Peyer's patch (tissue), 4 donors: Measurements from ENCODE around the gene ZMIZ2. TPM values are rescaled to one million over a fixed set of nuclear protein-coding genes. Genes with fewer than 3 reads are reported as not detected.

Source experiments
- DNase-seq, 3 donors: peaks; one replicate each; pipeline ENCODE4 v3.0.0-alpha.2; 2017 to 2019
- H3K27ac ChIP-seq, 4 donors: fragments of 200-600 bp; sonication (generic); one replicate each; pipeline ENCODE4 v1.5.1; 2016 to 2019
- H3K27me3 ChIP-seq, 2 donors: fragments of 200-600 bp; sonication (generic); one replicate each; pipeline ENCODE4 v1.5.1; 2019
- H3K36me3 ChIP-seq, 3 donors: fragments of 200-600 bp; sonication (generic); one replicate each; pipeline ENCODE4 v1.5.1; 2016 to 2019
- H3K4me1 ChIP-seq, 4 donors: fragments of 200-600 bp; sonication (generic); one replicate each; pipeline ENCODE4 v1.5.1; 2016 to 2019
- H3K4me3 ChIP-seq, 4 donors: fragments of 200-600 bp; sonication (generic); 1 replicate in 3 of 4; 2 replicates in 1 of 4; pipeline ENCODE4 v1.5.1; 2016 to 2019; ENCODE audit warnings: mild to moderate bottlenecking in 1 of 4
- H3K9me3 ChIP-seq, 4 donors: fragments of 200-600 bp; sonication (generic); one replicate each; pipeline ENCODE4 v1.5.1; 2016 to 2019; ENCODE audit warnings: mild to moderate bottlenecking in 1 of 4
- POLR2A ChIP-seq, 2 donors: fragments of 450-650 bp; IDR thresholded peaks; one replicate each; pipeline ENCODE4 v1.5.1; 2017; ENCODE audit warnings: antibody characterized with exemption in 2 of 2, mild to moderate bottlenecking in 2 of 2, moderate library complexity in 2 of 2
- total RNA-seq, 4 donors: library from RNA; depleted of rRNA; stranded (reverse); fragments of >200 nt; gene quantifications; one replicate each; pipeline ENCODE4 v1.1.0, GENCODE V29; 2016
- TF ChIP-seq, protein P1 (sequence below), 6 experiments: fragments of 450-650 bp in 4 of 6; fragments of 200-600 bp in 2 of 6; sonication (generic) in 1 of 6; IDR thresholded peaks; one replicate each; pipeline ENCODE4 v1.5.1; 2017 to 2019; ENCODE audit warnings: antibody characterized with exemption in 6 of 6, mild to moderate bottlenecking in 3 of 6, moderate library complexity in 1 of 6

ZMIZ2 gene
- total RNA-seq, 4 donors from 2014 or later: 34.9 to 150 (median 93.3) TPM

DNA sequence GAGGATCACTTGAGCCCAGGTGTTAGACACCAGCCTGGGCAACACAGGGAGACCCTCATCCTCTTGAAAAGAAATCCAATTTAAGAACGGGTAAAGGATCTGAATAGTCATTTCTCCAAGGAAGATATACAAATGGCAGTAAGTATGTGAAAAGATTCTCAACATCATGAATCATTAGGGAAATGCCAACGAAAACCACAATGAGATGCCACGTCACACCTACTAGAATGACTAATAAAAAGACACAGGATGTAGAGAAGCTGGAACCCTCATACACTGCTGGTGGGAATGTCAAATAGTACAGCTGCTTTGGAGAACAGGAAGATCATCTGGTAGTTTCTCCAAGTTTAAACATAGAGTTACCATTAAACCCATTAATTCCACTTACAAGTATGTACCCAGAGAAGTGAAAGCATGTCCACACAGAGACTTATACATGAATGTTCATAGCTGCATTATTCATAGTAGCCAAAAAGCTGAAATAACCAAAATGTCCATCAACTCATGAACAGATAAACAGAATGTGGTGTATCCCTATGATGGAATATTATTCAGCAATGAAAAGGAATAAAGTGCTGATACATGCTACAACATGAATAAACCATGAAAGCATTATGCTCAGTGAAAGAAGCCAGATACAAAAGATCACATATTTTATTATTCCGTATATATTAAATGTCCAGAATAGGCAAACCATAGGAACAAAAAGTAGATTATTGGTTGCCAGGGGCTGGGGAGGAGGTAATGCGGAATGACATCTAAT, 13.1 kb upstream of the ZMIZ2 start:
- TF ChIP-seq POLR2A (IDR thresholded peaks at IDR 0.05): no peak
- TF ChIP-seq, protein P1, sequence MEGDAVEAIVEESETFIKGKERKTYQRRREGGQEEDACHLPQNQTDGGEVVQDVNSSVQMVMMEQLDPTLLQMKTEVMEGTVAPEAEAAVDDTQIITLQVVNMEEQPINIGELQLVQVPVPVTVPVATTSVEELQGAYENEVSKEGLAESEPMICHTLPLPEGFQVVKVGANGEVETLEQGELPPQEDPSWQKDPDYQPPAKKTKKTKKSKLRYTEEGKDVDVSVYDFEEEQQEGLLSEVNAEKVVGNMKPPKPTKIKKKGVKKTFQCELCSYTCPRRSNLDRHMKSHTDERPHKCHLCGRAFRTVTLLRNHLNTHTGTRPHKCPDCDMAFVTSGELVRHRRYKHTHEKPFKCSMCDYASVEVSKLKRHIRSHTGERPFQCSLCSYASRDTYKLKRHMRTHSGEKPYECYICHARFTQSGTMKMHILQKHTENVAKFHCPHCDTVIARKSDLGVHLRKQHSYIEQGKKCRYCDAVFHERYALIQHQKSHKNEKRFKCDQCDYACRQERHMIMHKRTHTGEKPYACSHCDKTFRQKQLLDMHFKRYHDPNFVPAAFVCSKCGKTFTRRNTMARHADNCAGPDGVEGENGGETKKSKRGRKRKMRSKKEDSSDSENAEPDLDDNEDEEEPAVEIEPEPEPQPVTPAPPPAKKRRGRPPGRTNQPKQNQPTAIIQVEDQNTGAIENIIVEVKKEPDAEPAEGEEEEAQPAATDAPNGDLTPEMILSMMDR (IDR thresholded peaks at IDR 0.05): no peak
- H3K9me3 ChIP-seq: no peaks in the 10 kb centered on the region
- DNase-seq: no peak

GRCh38 chr7:44736896-44737295, 11.8 kb upstream of the ZMIZ2 start:
- Histone ChIP-seq H3K27me3 (no peaks in the 10 kb centered on the region), H3K27ac (no peak overlapping the region), H3K36me3 (no peaks in the 10 kb centered on the region), H3K4me3 (no peak overlapping the region), H3K9me3 (no peaks in the 10 kb centered on the region), H3K4me1 (no peaks in the 10 kb centered on the region)
- TF ChIP-seq, protein P1 (IDR thresholded peaks at IDR 0.05): no peak
- no peak for TF ChIP-seq POLR2A (IDR thresholded peaks at IDR 0.05)
- no peak for DNase-seq

More for the DNA sequence above, 13.1 kb upstream of the ZMIZ2 start:
- Histone ChIP-seq H3K27me3 (no peaks in the 10 kb centered on the region), H3K4me1 (no peaks in the 10 kb centered on the region), H3K27ac (no peak overlapping the region), H3K4me3 (no peak overlapping the region), H3K36me3 (no peaks in the 10 kb centered on the region)

- TF ChIP-seq, protein P1 (IDR thresholded peaks at IDR 0.05): no peak
- no peak for DNase-seq
Measured at GRCh38 chr7:44738051-44738723, 10.5 kb upstream of the ZMIZ2 start.

DNA sequence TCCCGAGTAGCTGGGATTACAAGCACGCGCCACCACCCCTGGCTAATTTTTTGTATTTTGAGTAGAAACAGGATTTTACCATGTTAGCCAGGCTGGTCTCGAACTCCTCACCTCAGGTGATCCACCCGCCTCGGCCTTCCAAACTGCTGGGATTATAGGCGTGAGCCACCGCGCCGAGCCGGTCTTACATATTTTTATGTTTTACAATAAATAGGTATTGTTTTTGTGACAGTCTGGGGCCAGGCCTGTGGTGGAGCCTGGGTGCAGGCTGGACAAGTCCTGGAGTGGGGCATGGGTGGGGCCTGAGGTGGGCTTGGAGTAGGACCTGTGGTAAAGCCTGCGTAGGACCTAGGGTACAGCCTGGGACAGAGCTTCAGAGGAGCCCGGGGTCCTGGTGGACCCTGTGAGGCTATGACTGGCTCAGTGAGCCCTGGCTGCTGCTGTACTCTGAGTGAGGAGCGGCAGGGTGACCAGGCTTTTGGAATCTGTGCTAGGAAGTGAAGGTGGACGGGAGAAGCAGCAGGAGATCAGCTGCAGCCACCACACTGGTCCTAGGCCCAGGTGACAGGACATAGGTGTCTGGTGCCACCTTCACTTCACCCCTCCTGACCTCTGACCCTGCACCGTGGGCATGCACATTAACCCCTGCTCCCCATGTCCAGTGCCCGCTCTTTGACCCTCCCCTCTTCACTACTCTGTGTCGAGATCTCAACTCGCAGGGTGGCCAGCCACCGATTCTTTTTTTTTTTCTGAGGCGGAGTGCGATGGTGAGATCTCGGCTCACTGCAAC, 9.6 kb upstream of the ZMIZ2 start:
- H3K4me3 ChIP-seq: no peak overlapping the region
- H3K9me3 ChIP-seq: no peaks in the 10 kb centered on the region
- H3K27ac ChIP-seq: no peak overlapping the region
- no peaks in the 10 kb centered on the region for H3K4me1 ChIP-seq
- no peak for DNase-seq
- H3K27me3 ChIP-seq: no peaks in the 10 kb centered on the region
- no peaks in the 10 kb centered on the region for H3K36me3 ChIP-seq
- TF ChIP-seq, protein P1 (IDR thresholded peaks at IDR 0.05): no peak
- no peak for TF ChIP-seq POLR2A (IDR thresholded peaks at IDR 0.05)

More at GRCh38 chr7:44738051-44738723, 10.5 kb upstream of the ZMIZ2 start:
- no peaks in the 10 kb centered on the region for H3K27me3 ChIP-seq
- H3K36me3 ChIP-seq: no peaks in the 10 kb centered on the region
- H3K27ac ChIP-seq: no peak overlapping the region
- H3K4me1 ChIP-seq: no peaks in the 10 kb centered on the region
- no peak overlapping the region for H3K4me3 ChIP-seq
- no peaks in the 10 kb centered on the region for H3K9me3 ChIP-seq

- no peak for DNase-seq
- TF ChIP-seq POLR2A (IDR thresholded peaks at IDR 0.05): no peak
- TF ChIP-seq, protein P1 (IDR thresholded peaks at IDR 0.05): no peak
Measured at GRCh38 chr7:44740055-44740454, 8.6 kb upstream of the ZMIZ2 start.

More at GRCh38 chr7:44740055-44740454, 8.6 kb upstream of the ZMIZ2 start:
- Histone ChIP-seq H3K4me1 (no peaks in the 10 kb centered on the region), H3K9me3 (no peaks in the 10 kb centered on the region), H3K27me3 (no peaks in the 10 kb centered on the region), H3K27ac (no peak overlapping the region), H3K4me3 (no peak overlapping the region), H3K36me3 (no peaks in the 10 kb centered on the region)
